Aorta (tissue), 5 donors: ENCODE data around the gene NR1I3. TPM values are rescaled to one million over a fixed set of nuclear protein-coding genes. Genes with fewer than 3 reads are reported as not detected.

Experiments used
- ATAC-seq: fragments of 200-7000 bp; cut with Tn5 transposase; one replicate; pipeline ENCODE4 v1.9.1; 2022; ENCODE audit warnings: moderate library complexity; ENCODE audit not compliant: low FRiP score
- DNase-seq, 2 donors: peaks; one replicate each; pipeline ENCODE4 v3.0.0-alpha.2; 2020
- H3K27ac ChIP-seq, 2 donors: one replicate each; pipeline ENCODE4 v1.5.1; 2013; ENCODE audit warnings: low read length in 2 of 2, mild to moderate bottlenecking in 2 of 2, moderate library complexity in 2 of 2, control low read depth in 1 of 2, inconsistent platforms in 1 of 2, low read depth in 1 of 2
- H3K27me3 ChIP-seq, 2 donors: one replicate each; pipeline ENCODE4 v1.6.1; 2013; ENCODE audit warnings: control low read depth in 1 of 2, low read length in 1 of 2, mild to moderate bottlenecking in 1 of 2, moderate library complexity in 1 of 2; ENCODE audit not compliant: insufficient read depth in 2 of 2, control insufficient read depth in 1 of 2
- H3K36me3 ChIP-seq, 2 donors: one replicate each; pipeline ENCODE4 v1.6.1; 2013; ENCODE audit warnings: control low read depth in 1 of 2, low read length in 1 of 2, mild to moderate bottlenecking in 1 of 2; ENCODE audit not compliant: insufficient read depth in 2 of 2, control insufficient read depth in 1 of 2
- H3K4me1 ChIP-seq, 2 donors: one replicate each; pipeline ENCODE4 v1.6.1; 2013; ENCODE audit warnings: low read length in 2 of 2, control low read depth in 1 of 2, mild to moderate bottlenecking in 1 of 2, moderate library complexity in 1 of 2; ENCODE audit not compliant: insufficient read depth in 2 of 2, control insufficient read depth in 1 of 2
- H3K4me3 ChIP-seq, 2 donors: one replicate each; pipeline ENCODE4 v1.5.1; 2013; ENCODE audit warnings: low read length in 2 of 2, control low read depth in 1 of 2, mild to moderate bottlenecking in 1 of 2
- H3K9me3 ChIP-seq: one replicate; pipeline ENCODE4 v1.6.1; 2013; ENCODE audit warnings: mild to moderate bottlenecking, low read length; ENCODE audit not compliant: control insufficient read depth
- WGBS, 2 donors: extraction: QIAGEN DNeasy Blood & Tissue Kit; methylation state at CpG; one replicate each; pipeline ENCODE4 v1.1.7; 2013; 5-methylcytosine and 5-hydroxymethylcytosine counted together
- intact Hi-C, 2 donors: fragments of 100-400 bp; cut with DNase I; formaldehyde crosslinking; loops; one replicate each; pipeline versions ENCODE4 v1.14.2 to v1.15.0; 2022
- long read RNA-seq, 2 donors: library from polyadenylated mRNA; unstranded; transcript quantifications; one replicate each; pipeline ENCODE4 v2.0.0, GENCODE V29; 2020 to 2021
- polyA plus RNA-seq, 2 donors: library from polyadenylated mRNA; stranded (reverse); fragments of 200-250 nt; gene quantifications; one replicate each; pipeline ENCODE4 v1.2.3, GENCODE V29; 2013
- total RNA-seq, 2 donors: library from RNA; stranded (reverse); fragmentation: NEBNext Ultra II Directional; extraction: Animal tissue kit (Norgen Biotek cat#: 25700); gene quantifications; one replicate each; pipeline ENCODE4 v1.2.1, GENCODE V29; 2021
- donor health status: healthy with polysubstance abuse.
- donor health status: Bipolar disorder and iron deficiency.
- donor health status: DM: no; HTN: no; CAD: no.
- donor health status: DM: no; HTN: no; CAD: no.
- donor health status: DM: yes; HTN: yes; CAD: no.

Gene NR1I3
- total RNA-seq (not detected), polyA plus RNA-seq (not detected)
- long read RNA-seq, donor 1 = 0 reads
- long read RNA-seq, donor 2 = 0 reads

- 64% methylated on average over 4 of the region's 4 CpGs for WGBS, 2 donors
- Histone ChIP-seq H3K36me3 (no peaks in the 10 kb centered on the region), H3K27ac (no peak within 1 kb of the TSS), H3K9me3 (no peaks in the 10 kb centered on the region), H3K27me3 (no peaks in the 10 kb centered on the region), H3K4me3 (no peak within 1 kb of the TSS), H3K4me1 (no peaks in the 10 kb centered on the region)
- DNase-seq = no peak
- no peak for ATAC-seq
- intact Hi-C loops = no loop called here
These were observed at the start of gene NR1I3 for GRCh38 chr1:161238039-161238473. Gene NR1I3 (minus strand): TSS chr1:161238203. CDS start chr1:161236565, 1,638 bp downstream.

- intact Hi-C loops = no loop called here
- no peaks in the 10 kb centered on the region for H3K4me1 ChIP-seq
- ATAC-seq = no peak
- H3K27ac ChIP-seq = no peak overlapping the region
- no peaks in the 10 kb centered on the region for H3K9me3 ChIP-seq
- no peak overlapping the region for H3K4me3 ChIP-seq
- no peak for DNase-seq
- WGBS, 2 donors = 85 to 87% methylated on average over 3 of the region's 3 CpGs
- H3K36me3 ChIP-seq = no peaks in the 10 kb centered on the region
- no peaks in the 10 kb centered on the region for H3K27me3 ChIP-seq
These were observed 49.6 kb upstream of the NR1I3 start for GRCh38 chr1:161287482-161288054.

GRCh38 chr1:161285521-161285920 lies 47.5 kb upstream of the NR1I3 start:
- Histone ChIP-seq H3K27me3 (no peaks in the 10 kb centered on the region), H3K36me3 (no peaks in the 10 kb centered on the region), H3K9me3 (no peaks in the 10 kb centered on the region), H3K4me3 (no peak overlapping the region), H3K27ac (no peak overlapping the region), H3K4me1 (no peaks in the 10 kb centered on the region)
- WGBS, 2 donors = 50 to 60% methylated on average over 5 of the region's 5 CpGs
- ATAC-seq (no peak), DNase-seq (no peak)
- intact Hi-C loops = no loop called here

GRCh38 chr1:161285113-161285512 lies 47.1 kb upstream of the NR1I3 start:
- ATAC-seq = no peak
- Histone ChIP-seq H3K4me3 (no peak overlapping the region), H3K9me3 (no peaks in the 10 kb centered on the region), H3K27me3 (no peaks in the 10 kb centered on the region), H3K36me3 (no peaks in the 10 kb centered on the region), H3K4me1 (no peaks in the 10 kb centered on the region), H3K27ac (no peak overlapping the region)
- no peak for DNase-seq
- WGBS, 2 donors = 77 to 83% methylated on average over 2 of the region's 2 CpGs
- intact Hi-C loops = no loop called here

- ATAC-seq = no peak
These were observed 45.0 kb upstream of the NR1I3 start for GRCh38 chr1:161282991-161283390.

GRCh38 chr1:161274874-161275273 lies 36.9 kb upstream of the NR1I3 start:
- ATAC-seq (no peak), DNase-seq (no peak)
- 48 to 66% methylated on average over 3 of the region's 3 CpGs for whole genome bisulfite sequencing, 2 donors
- no peaks in the 10 kb centered on the region for H3K27me3 ChIP-seq
- no peaks in the 10 kb centered on the region for H3K4me1 ChIP-seq
- H3K4me3 ChIP-seq = no peak overlapping the region
- no peak overlapping the region for H3K27ac ChIP-seq
- intact Hi-C loops = no loop called here
- no peaks in the 10 kb centered on the region for H3K36me3 ChIP-seq
- peaks cover 2% of the 10 kb centered on the region for H3K9me3 ChIP-seq

More at GRCh38 chr1:161282991-161283390, 45.0 kb upstream of the NR1I3 start:
- H3K4me1 ChIP-seq = no peaks in the 10 kb centered on the region
- no peak overlapping the region for H3K27ac ChIP-seq
- H3K36me3 ChIP-seq = no peaks in the 10 kb centered on the region
- no peaks in the 10 kb centered on the region for H3K9me3 ChIP-seq
- H3K27me3 ChIP-seq = no peaks in the 10 kb centered on the region
- 97 to 100% methylated on average over 1 of the region's 1 CpG for WGBS, 2 donors
- no peak for DNase-seq
- intact Hi-C loops = no loop called here
- no peak overlapping the region for H3K4me3 ChIP-seq

GRCh38 chr1:161273402-161273801 lies 35.4 kb upstream of the NR1I3 start:
- H3K9me3 ChIP-seq = peaks cover 2% of the 10 kb centered on the region
- intact Hi-C loops = no loop called here
- ATAC-seq = no peak
- no peaks in the 10 kb centered on the region for H3K27me3 ChIP-seq
- H3K27ac ChIP-seq = no peak overlapping the region
- DNase-seq = no peak
- H3K36me3 ChIP-seq = no peaks in the 10 kb centered on the region
- no peaks in the 10 kb centered on the region for H3K4me1 ChIP-seq
- whole genome bisulfite sequencing, 2 donors = 31 to 36% methylated on average over 3 of the region's 3 CpGs
- no peak overlapping the region for H3K4me3 ChIP-seq

GRCh38 chr1:161267321-161267720 lies 29.3 kb upstream of the NR1I3 start:
- H3K27me3 ChIP-seq = no peaks in the 10 kb centered on the region
- no peak overlapping the region for H3K4me3 ChIP-seq
- DNase-seq = no peak
- no peaks in the 10 kb centered on the region for H3K4me1 ChIP-seq
- no peaks in the 10 kb centered on the region for H3K36me3 ChIP-seq
- ATAC-seq = no peak
- WGBS, 2 donors = 75 to 79% methylated on average over 3 of the region's 3 CpGs
- no peaks in the 10 kb centered on the region for H3K9me3 ChIP-seq
- intact Hi-C loops = no loop called here
- no peak overlapping the region for H3K27ac ChIP-seq

GRCh38 chr1:161266836-161267235 lies 28.8 kb upstream of the NR1I3 start:
- DNase-seq (no peak), ATAC-seq (no peak)
- Histone ChIP-seq H3K36me3 (no peaks in the 10 kb centered on the region), H3K27ac (no peak overlapping the region), H3K4me3 (no peak overlapping the region), H3K27me3 (no peaks in the 10 kb centered on the region), H3K9me3 (no peaks in the 10 kb centered on the region), H3K4me1 (no peaks in the 10 kb centered on the region)
- intact Hi-C loops = no loop called here
- WGBS, 2 donors = 63 to 65% methylated on average over 2 of the region's 2 CpGs
